ENCODE data around the gene MT1B. TPM values are rescaled to one million over a fixed set of nuclear protein-coding genes. Genes with fewer than 3 reads are reported as not detected.

The MT1B gene
- total and polyA plus RNA-seq, 7 donors = not detected

GRCh38 chr16:56635441-56635967 is 16.2 kb upstream of the MT1B start:
- Histone ChIP-seq H3K27me3 (peaks cover 14 to 71% (median 50%) of the 10 kb centered on the region in 3 donors), H3K36me3 (no peaks in the 10 kb centered on the region), H3K4me1 (peaks cover 0 to 45% (median 35%) of the 10 kb centered on the region in 4 donors), H3K27ac (no peak overlapping the region), H3K4me3 (peak overlapping the region in 3 of 4 donors; percentile 5 to 32 (median 15)), H3K9me3 (no peaks in the 10 kb centered on the region)
- DNase-seq = no peak
- TF ChIP-seq POLR2A (IDR thresholded peaks at IDR 0.05) = no peak
- TF ChIP-seq POLR2AphosphoS5 (IDR thresholded peaks at IDR 0.05) = no peak
- TF ChIP-seq CTCF (IDR thresholded peaks at IDR 0.05) = no peak
- no peak for TF ChIP-seq EP300 (IDR thresholded peaks at IDR 0.05)
- intact Hi-C loops (cut with DNase I) = no loop called here
- WGBS, 2 donors = 17 to 48% methylated on average over 40 of the region's 40 CpGs

GRCh38 chr16:56636616-56637413 is 14.9 kb upstream of the MT1B start:
- Histone ChIP-seq H3K27ac (no peak overlapping the region), H3K4me1 (peaks cover 0 to 42% (median 34%) of the 10 kb centered on the region in 4 donors), H3K27me3 (peaks cover 14 to 83% (median 54%) of the 10 kb centered on the region in 3 donors), H3K36me3 (no peaks in the 10 kb centered on the region), H3K9me3 (no peaks in the 10 kb centered on the region), H3K4me3 (no peak overlapping the region)
- DNase-seq = no peak
- intact Hi-C loops (cut with DNase I) = no loop called here
- WGBS, 2 donors = 42 to 72% methylated on average over 9 of the region's 9 CpGs
- TF ChIP-seq POLR2AphosphoS5 (IDR thresholded peaks at IDR 0.05) = no peak
- TF ChIP-seq POLR2A (IDR thresholded peaks at IDR 0.05) = no peak
- no peak for TF ChIP-seq CTCF (IDR thresholded peaks at IDR 0.05)
- no peak for TF ChIP-seq EP300 (IDR thresholded peaks at IDR 0.05)

DNA sequence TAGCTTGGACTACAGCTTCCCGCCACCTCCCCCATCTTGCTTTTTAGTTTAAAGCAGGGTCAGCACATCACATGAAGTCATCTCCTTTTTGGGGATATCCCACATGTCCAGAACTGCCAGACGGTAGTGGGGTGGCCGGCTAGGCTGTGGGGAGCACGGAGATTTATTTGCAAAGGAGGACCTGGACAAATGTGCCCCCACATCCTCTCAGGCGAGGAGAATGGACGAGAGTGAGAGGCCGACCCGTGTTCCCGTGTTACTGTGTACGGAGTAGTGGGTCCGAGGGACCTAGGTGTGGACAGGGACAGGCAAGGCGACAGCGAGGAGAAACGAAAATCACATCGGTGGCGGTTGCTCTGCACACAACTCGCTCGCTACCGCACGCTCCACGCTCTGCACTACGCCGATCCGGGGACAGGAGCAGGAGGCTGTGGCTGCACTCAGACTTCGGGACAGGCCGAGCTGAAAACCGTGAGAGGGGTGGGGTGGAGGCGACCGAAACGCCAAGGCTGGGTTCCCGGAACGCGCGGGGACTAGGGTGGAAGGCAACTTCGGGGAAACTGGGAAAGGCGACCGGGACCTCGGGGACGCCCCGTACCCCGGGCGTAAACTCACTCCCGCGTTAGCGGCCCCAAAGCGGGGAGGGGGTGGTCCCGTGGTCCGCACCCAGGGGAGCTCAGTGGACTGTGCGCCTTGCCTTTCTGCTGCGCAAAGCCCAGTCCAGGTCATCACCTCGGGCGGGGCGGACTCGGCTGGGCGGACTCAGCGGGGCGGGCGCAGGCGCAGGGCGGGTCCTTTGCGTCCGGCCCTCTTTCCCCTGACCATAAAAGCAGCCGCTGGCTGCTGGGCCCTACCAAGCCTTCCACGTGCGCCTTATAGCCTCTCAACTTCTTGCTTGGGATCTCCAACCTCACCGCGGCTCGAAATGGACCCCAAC is 13.6 kb upstream of the MT1B start, which contains the start of gene MT1A:
Gene MT1A (plus strand): TSS at position 853 of the 937 bp plus-strand sequence. CDS start 73 bp downstream, at position 926.
- 5 to 6% methylated on average over 68 of the region's 68 CpGs for WGBS, 2 donors
- peak in 1 of 2 donors; percentile 31 for TF ChIP-seq POLR2A (IDR thresholded peaks at IDR 0.05)
- TF ChIP-seq CTCF (IDR thresholded peaks at IDR 0.05) = no peak
- peak in 1 of 4 donors; percentile 40 for TF ChIP-seq EP300 (IDR thresholded peaks at IDR 0.05)
- TF ChIP-seq POLR2AphosphoS5 (IDR thresholded peaks at IDR 0.05) = peak; percentile 74 to 81 (median 75)
- Histone ChIP-seq H3K27ac (peak within 1 kb of the TSS; percentile 25 to 68 (median 56)), H3K36me3 (no peaks in the 10 kb centered on the region), H3K4me1 (peaks cover 0 to 31% (median 29%) of the 10 kb centered on the region in 4 donors), H3K27me3 (peaks cover 14 to 87% (median 54%) of the 10 kb centered on the region in 3 donors), H3K4me3 (peak within 1 kb of the TSS; percentile 12 to 57 (median 42)), H3K9me3 (no peaks in the 10 kb centered on the region)
- DNase-seq = peak; percentile 87
- intact Hi-C loops (cut with DNase I) = no loop called here

DNA sequence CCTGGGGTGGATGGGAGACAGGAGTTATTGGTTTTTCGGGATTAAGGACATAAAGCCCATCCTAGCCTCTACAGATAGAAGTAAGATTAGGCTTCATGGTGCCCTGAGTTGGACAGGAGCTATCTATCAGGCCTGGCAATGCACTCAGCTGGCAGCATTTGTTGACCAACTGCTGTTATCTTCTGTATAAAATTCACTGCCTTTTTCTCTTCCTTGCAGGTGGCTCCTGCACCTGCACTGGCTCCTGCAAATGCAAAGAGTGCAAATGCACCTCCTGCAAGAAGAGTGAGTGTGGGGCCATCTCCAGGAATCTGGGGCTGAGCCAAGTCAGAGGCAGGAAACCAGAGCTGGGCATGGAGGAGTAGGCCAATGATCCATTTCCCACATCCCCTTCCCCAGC is 12.6 kb upstream of the MT1B start:
- intact Hi-C loops (cut with DNase I) = no loop called here
- H3K4me1 ChIP-seq = peaks cover 0 to 39% (median 38%) of the 10 kb centered on the region in 4 donors
- H3K27me3 ChIP-seq = peaks cover 14 to 90% (median 54%) of the 10 kb centered on the region in 3 donors
- no peaks in the 10 kb centered on the region for H3K36me3 ChIP-seq
- H3K27ac ChIP-seq = peak overlapping the region in 1 of 4 donors; percentile 68
- TF ChIP-seq POLR2AphosphoS5 (IDR thresholded peaks at IDR 0.05) (no peak), POLR2A (IDR thresholded peaks at IDR 0.05) (no peak), CTCF (IDR thresholded peaks at IDR 0.05) (no peak), EP300 (IDR thresholded peaks at IDR 0.05) (no peak)
- 9 to 35% methylated on average over 1 of the region's 1 CpG for WGBS, 2 donors
- no peaks in the 10 kb centered on the region for H3K9me3 ChIP-seq
- H3K4me3 ChIP-seq = peak overlapping the region in 1 of 4 donors; percentile 41
- DNase-seq = no peak

All from sigmoid colon (tissue), 7 donors.